Endothelial cell (in vitro differentiated cells): ENCODE measurements around the gene CD40. TPM values are rescaled to one million over a fixed set of nuclear protein-coding genes. Genes with fewer than 3 reads are reported as not detected.
A peak's percentile ranks its signal among the peaks of the same experiment; 100 is the strongest.

Experiments used
- DNase-seq: peaks from one replicate; pipeline ENCODE4 v3.0.0; 2021; ENCODE audit warnings: low spot score
- H3K27ac Mint-ChIP-seq: one replicate; pipeline ENCODE4 v1.8.0; 2021; ENCODE audit warnings: mixed read lengths, inconsistent platforms; ENCODE audit not compliant: unreplicated experiment
- H3K27me3 Mint-ChIP-seq: one replicate; pipeline ENCODE4 v1.8.0; 2021; ENCODE audit warnings: mild to moderate bottlenecking, moderate library complexity, mixed read lengths, inconsistent platforms; ENCODE audit not compliant: unreplicated experiment
- H3K36me3 Mint-ChIP-seq: one replicate; pipeline ENCODE4 v1.8.0; 2021; ENCODE audit warnings: mild to moderate bottlenecking, low read depth, mixed read lengths, inconsistent platforms; ENCODE audit not compliant: unreplicated experiment
- H3K4me1 Mint-ChIP-seq: one replicate; pipeline ENCODE4 v1.8.0; 2021; ENCODE audit warnings: mild to moderate bottlenecking, mixed read lengths, inconsistent platforms; ENCODE audit not compliant: unreplicated experiment
- H3K4me3 Mint-ChIP-seq: one replicate; pipeline ENCODE4 v1.8.0; 2021; ENCODE audit warnings: mild to moderate bottlenecking, mixed read lengths, inconsistent platforms; ENCODE audit not compliant: unreplicated experiment
- H3K9me3 Mint-ChIP-seq: one replicate; pipeline ENCODE4 v1.8.0; 2021; ENCODE audit warnings: mixed read lengths, inconsistent platforms; ENCODE audit not compliant: unreplicated experiment
- CTCF ChIP-seq: fragments of 200-600 bp; sonication (generic); IDR thresholded peaks from one replicate; pipeline ENCODE4 v1.5.0; 2021; ENCODE audit warnings: antibody characterized with exemption; ENCODE audit not compliant: unreplicated experiment
- total RNA-seq: library from RNA; stranded (reverse); fragmentation: NEBNext Ultra II Directional; extraction: Animal tissue kit (Norgen Biotek cat#: 25700); gene quantifications from one replicate; pipeline ENCODE4 v1.2.1, GENCODE V29; 2021; ENCODE audit not compliant: unreplicated experiment

The CD40 gene
- total RNA-seq, 1 donor from 2014 or later: 69.4 TPM

- no peaks in the 10 kb centered on the region for H3K9me3 Mint-ChIP-seq
These were observed 973 bp downstream of the CD40 start for GRCh38 chr20:46119028-46119546.

DNA sequence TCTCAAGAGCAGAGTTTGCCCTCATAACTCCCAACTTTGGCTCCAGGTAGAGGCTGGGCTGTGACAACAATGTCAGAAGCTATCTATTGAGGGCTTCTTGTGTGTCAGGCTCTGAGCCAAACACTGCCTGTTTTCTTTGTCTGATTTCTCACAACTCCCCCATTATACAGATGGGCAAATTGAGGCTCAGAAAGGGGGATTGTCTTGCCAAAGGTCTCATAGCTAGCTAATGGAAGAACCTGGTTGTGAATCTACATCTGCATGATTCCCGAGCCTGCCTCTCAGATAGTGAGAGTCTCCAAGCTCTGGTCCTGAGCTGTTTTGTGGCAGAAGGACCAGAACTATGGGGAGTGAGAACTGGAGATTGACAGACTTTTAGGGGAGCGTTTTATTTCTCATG is 1.4 kb downstream of the CD40 start:
- Mint-ChIP-seq H3K36me3 (peaks cover 23% of the 10 kb centered on the region), H3K4me3 (peak overlapping the region; percentile 98), H3K9me3 (no peaks in the 10 kb centered on the region), H3K4me1 (peaks cover 57% of the 10 kb centered on the region), H3K27me3 (peaks cover 13% of the 10 kb centered on the region), H3K27ac (peak overlapping the region; percentile 24)
- DNase-seq: no peak
- TF ChIP-seq CTCF: no peak

More at GRCh38 chr20:46119028-46119546, 973 bp downstream of the CD40 start:
- DNase-seq: no peak
- peaks cover 14% of the 10 kb centered on the region for H3K27me3 Mint-ChIP-seq
- H3K4me1 Mint-ChIP-seq: peaks cover 53% of the 10 kb centered on the region
- TF ChIP-seq CTCF: no peak
- H3K27ac Mint-ChIP-seq: no peak overlapping the region
- H3K36me3 Mint-ChIP-seq: peaks cover 19% of the 10 kb centered on the region
- peak overlapping the region; percentile 98 for H3K4me3 Mint-ChIP-seq

DNA sequence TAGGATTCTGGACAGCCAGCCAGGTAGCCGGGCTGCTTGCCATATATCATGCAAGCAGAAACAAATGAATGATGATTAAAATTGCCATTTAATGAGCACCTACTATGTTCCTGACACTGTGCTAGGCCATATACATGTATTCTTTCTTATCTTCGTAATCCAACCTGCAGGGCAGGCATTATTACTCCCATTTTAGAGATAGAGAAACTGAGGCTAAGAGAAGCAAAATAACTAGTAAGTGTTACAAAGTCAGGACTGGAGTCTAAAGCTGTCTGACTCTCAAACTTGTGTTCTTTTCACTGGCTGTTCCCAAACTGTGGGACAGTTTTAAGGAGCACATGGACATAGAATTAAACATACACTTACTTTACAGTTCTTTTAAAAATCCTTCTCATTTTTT is 2.0 kb downstream of the CD40 start:
- H3K27me3 Mint-ChIP-seq: peaks cover 13% of the 10 kb centered on the region
- no peaks in the 10 kb centered on the region for H3K9me3 Mint-ChIP-seq
- no peak for TF ChIP-seq CTCF
- no peak for DNase-seq
- peaks cover 57% of the 10 kb centered on the region for H3K4me1 Mint-ChIP-seq
- H3K36me3 Mint-ChIP-seq: peaks cover 24% of the 10 kb centered on the region
- peak overlapping the region; percentile 98 for H3K4me3 Mint-ChIP-seq
- no peak overlapping the region for H3K27ac Mint-ChIP-seq

DNA sequence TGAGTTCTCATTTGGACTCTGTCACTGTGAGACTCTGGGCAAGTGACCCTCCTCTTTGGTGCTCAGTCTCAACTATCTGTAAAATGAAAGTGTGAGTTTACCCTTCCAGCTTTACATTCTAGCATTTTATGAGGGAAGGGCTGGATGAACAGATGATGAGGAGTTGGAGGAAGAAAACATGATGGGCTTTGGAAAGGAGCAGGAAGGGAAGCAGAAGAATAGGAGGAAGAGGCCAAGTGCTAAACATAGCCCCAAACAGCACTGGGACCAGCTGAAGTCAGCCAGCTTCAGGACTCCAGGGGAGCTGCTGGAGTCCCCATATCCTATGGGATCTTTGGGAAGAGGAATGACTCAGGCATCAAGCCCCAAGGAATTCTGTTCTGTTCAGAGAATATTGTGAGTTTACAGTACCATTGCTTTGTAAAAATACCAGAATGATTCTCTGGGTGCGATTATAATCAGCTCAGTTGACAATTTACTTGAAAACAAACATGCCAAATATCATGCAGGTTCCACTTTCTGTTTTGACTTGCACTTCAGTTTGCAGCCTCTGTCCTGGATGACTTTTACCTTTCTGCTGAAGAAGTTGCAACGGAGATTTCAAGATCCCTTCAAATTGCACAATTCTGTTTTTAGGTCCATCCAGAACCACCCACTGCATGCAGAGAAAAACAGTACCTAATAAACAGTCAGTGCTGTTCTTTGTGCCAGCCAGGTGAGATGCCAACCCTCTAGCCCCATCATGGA is 3.2 kb downstream of the CD40 start:
- Mint-ChIP-seq H3K4me1 (peaks cover 50% of the 10 kb centered on the region), H3K4me3 (peak overlapping the region; percentile 72), H3K9me3 (no peaks in the 10 kb centered on the region), H3K36me3 (peaks cover 30% of the 10 kb centered on the region), H3K27ac (peak overlapping the region; percentile 88), H3K27me3 (peaks cover 13% of the 10 kb centered on the region)
- DNase-seq: no peak
- TF ChIP-seq CTCF: no peak

DNA sequence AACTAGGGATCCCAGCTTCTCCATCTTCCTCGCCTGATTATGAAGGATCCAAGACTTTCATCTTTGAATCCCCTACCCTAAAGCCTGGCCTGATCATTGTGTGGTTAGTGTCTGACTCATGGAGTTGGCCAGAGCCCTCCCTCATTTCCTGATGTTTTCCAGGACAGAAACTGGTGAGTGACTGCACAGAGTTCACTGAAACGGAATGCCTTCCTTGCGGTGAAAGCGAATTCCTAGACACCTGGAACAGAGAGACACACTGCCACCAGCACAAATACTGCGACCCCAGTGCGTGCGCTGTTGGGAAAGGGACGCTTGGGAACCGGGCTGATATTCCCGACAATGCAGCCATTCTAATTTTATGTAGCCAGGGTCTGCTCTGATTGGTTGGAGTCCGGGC is 4.0 kb downstream of the CD40 start:
- H3K4me1 Mint-ChIP-seq: peaks cover 50% of the 10 kb centered on the region
- peaks cover 34% of the 10 kb centered on the region for H3K36me3 Mint-ChIP-seq
- peaks cover 9% of the 10 kb centered on the region for H3K27me3 Mint-ChIP-seq
- H3K4me3 Mint-ChIP-seq: peak overlapping the region; percentile 72
- no peak for TF ChIP-seq CTCF
- H3K27ac Mint-ChIP-seq: peak overlapping the region; percentile 88
- no peaks in the 10 kb centered on the region for H3K9me3 Mint-ChIP-seq
- DNase-seq: no peak
